ENCODE data around the gene ABAT.

GRCh38 chr16:8683640-8684039 is 9.2 kb downstream of the ABAT start:
- no peak for TF ChIP-seq CTCF (IDR thresholded peaks at IDR 0.05; ENCODE audit: low read depth, low read length)
- TF ChIP-seq EZH2phosphoT487 (IDR thresholded peaks at IDR 0.05; ENCODE audit: low read depth), result no peak
